HG03108 (cell line): Measurements from ENCODE around the gene EARS2.
"Not testable (repeated sequence)": the region's sequence is repeated elsewhere in the genome, so short reads cannot be mapped to it uniquely, and the experiment has no call there.

Source experiments
- ATAC-seq: cut with Tn5 transposase; IDR thresholded peaks from one replicate; pipeline ENCODE4 v1.9.1; 2021; ENCODE audit warnings: moderate library complexity; ENCODE audit not compliant: unreplicated experiment

Gene EARS2

DNA sequence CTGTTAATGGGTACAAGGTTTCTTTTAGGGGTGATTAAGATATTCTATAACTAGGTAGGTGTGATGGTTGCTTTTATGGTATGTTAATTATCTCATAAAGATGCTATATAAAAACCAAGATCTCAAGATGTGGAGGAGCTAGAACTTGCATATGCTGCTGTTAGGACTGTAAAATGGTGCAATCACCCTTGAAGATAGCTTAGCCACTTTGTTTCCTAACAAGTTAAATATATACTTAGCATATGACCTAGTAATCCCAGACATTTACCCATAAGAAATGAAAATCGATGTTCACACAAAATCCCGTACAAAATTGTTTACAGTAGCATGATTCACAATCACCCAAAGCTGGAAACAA lies 71.9 kb downstream of the EARS2 start:
- ATAC-seq, result no peak

- ATAC-seq, result no peak
These were observed 72.5 kb downstream of the EARS2 start for GRCh38 chr16:23484510-23485256.

GRCh38 chr16:23483492-23483891 lies 73.7 kb downstream of the EARS2 start:
- not testable (repeated sequence) for ATAC-seq

DNA sequence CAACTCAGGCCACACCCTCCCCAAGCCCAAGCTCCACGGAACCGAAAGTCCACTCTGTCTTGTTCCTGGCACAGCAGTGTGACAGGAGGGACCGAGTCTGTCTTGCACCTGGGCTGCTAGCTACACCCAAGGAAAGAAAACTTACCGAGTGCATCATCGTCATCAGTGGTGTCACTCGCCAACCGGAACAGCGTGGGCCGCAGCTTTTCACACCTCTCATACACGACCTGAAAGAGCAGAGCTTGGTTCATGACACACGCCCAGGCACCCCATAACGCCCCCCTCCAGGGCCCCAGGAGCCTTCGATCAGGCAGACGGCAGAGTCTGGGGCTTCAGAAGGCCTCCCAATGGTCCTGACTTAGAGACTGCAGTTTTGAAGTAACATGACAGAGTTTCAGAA lies 74.4 kb downstream of the EARS2 start:
- ATAC-seq, result no peak

DNA sequence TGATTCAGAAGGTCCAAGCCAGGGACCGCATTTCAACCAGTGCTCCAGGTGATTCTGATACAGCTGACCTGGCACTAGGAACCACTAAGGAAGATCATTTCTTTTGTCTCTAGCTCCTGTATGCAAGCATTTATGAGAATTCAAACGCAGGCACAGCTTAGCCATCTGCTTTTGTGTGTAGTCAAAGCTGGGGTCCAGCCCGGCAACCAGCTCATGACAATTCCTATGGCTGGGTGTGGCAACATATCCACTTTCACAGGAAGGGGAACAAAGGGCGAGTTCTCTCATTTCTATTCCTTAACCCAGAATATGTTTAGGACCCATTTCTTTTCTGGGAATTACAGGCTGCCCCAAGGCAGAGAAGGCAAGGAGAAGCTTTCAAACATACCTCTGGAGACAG lies 76.9 kb downstream of the EARS2 start:
- no peak for ATAC-seq

DNA sequence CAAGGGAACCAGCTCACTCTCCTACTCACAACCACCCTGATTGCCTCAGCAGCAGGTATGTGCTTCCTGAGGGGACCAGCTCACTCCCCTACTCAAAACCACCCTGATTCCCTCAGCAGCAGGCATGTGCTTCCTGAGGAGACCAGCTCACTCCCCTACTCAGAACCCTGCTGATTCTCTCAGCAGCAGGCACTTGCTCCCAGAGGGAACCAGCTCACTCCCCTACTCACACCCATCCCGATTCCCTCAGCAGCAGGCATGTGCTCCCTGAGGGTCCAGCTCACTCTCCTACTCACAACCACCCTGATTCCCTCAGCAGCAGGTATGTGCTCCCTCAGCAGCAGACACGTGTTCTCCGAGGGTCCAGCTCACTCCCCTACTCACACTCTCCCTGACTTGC lies 78.0 kb downstream of the EARS2 start:
- no peak for ATAC-seq

DNA sequence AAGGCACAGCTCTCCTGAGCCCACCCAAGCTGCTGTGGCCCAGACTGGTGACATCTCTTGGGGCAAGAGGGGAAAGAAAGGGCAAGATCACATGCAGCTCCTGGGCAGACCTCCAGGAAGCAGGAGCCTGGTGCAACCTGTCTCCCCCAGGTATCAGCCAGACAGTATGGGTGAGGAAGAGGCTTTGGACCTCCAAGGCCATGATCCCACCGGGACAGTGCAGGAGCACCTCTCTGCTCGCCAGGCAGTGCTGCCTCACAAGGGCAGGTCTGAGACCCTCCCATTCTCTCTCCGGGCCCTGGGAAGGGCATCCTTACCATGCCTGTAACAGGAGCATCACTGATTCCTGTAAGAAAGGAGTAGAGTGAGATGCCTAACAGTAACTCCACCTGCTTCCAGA lies 78.6 kb downstream of the EARS2 start:
- ATAC-seq, result no peak

GRCh38 chr16:23476289-23476688 lies 80.9 kb downstream of the EARS2 start:
- ATAC-seq, result no peak
